ENCODE data around the gene ARL15. TPM values are rescaled to one million over a fixed set of nuclear protein-coding genes. Genes with fewer than 3 reads are reported as not detected.

The ARL15 gene
- total RNA-seq, 2 donors from 2014 or later: 30.6 to 35.7 TPM

DNA sequence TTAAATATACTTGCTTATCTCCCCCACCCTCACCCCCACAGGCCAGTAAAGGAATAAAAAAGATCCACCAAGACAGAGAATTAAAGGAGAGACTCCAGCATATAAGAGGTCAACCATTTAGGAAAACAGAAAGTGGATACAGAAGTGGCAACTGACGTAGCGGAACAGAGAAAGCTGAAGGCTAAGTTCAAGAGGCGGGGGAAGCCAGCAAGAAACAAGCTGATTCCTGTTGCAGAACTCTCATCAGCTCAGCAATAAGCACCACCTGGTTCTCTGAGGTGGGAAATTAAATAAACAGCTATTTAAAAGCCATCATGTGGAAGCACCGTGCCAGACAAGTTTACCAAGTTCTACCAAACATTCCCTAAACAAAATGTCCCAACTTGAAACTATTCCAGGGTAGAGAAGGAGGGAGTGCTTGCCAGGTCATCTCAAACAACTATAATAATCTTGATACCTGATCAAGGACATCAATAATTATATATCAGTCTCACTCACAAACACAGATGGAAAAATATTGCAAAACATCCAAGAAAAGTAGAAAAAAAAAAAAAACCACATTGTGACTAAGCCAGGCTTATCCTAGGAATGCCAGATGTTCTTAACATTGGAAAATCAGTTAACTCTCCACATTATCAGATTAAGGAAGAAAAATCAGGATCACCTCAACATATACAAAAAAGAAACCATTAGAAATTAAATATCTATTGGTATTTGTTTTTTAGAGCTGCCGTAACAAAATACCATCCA is 7.3 kb upstream of the ARL15 start:
- intact Hi-C loops (cut with DNase I): no loop called here

DNA sequence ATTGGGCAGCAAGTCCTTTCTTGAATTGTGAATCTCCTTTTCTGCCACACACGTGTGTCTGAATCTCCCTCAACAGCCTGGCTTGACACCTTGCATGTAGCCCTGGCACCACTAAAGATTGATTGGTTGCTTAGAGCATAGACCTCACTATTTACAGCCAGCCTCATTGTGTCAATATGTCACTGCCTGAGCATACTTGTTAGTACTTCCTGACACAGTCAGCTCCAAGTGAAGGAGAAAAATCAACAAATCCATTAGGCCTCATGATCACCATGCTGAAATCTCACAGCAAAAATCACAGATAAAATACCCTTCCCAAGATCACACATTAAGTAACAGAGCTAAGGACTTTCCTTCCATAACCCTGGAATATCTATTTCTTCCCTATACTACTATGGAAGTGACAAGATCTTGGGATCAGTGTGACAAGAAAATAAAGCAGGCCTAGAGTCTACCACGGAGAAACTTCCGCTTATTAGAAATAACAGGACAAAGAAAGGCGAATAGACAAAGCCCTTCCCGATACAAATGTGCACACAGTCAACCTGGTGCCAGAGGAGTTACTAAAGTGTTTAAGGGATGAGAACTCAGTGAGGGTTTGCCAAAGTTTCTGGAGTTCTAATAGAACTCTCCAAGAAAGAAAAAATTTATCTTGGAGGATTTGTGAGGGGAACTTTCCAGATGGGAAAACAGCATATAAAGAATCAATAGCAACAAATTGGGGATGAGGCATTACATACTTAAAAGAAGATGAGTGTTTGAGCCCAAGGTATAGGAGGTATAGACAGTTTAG is 5.6 kb upstream of the ARL15 start:
- DNase-seq (ENCODE audit: low spot score): no peak
- intact Hi-C loops (cut with DNase I): no loop called here

More for the DNA sequence above, 7.3 kb upstream of the ARL15 start:
- no peak for DNase-seq (ENCODE audit: low spot score)

DNA sequence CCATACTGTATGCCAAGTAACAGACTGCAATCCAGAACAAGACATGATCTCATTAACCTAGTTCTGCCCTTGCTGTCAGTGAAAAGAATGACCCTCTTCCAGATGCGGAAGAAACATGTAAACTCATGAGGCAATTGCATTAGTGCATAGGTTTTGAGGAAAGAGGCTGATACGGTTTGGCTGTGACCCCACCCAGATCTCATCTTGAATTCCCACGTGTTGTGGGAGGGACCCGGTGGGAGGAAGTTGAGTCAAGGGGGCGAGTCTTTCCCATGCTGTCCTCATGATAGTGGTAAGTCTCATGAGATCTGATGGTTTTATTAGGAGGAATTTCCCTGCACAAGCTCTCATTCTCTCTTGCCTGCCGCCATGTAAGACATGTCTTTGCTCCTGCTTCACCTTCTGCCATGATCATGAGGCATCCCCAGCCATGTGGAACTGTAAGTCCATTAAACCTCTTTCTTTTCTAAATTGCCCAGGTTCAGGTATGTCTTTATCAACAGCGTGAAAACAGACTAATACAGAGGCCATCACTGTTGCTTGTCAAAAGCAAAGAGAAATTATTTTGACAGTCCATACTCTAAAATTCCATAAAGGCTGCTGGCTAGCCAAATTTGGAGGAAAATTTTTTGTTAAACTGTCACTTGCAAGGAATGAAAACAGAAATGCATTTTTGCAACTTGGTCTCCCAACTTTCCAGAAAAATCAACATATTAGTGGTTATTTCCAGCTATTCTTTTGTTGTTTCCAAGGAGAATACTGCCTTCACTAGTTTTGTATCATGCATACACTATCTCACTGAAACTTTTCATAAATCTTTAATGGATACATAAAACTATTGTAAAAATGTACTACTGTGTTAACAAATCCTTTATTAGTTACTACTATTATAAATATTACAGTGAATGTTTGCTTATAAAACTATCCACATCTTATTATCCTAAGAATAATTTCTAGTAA is 3.2 kb upstream of the ARL15 start:
- intact Hi-C loops (cut with DNase I): no loop called here
- no peak for DNase-seq (ENCODE audit: low spot score)

DNA sequence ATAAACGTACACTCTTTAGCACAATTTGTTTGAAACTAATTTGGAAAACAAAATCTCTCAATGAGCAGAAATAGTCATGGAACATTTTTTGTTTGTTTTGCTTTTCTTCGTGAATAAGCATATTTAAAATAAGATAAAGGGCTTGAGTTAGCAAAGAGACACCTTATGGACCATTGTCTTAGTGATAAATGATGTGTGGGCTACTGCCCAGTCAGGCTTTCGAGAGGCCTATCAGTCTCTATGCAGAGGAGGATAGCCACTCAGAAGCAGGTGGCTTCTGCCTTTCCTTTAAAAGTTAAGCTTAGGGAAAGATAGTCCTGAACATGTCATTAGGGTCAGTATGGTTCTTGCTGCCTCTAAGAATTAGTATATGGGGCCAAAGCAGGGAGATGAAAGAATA is 2.1 kb upstream of the ARL15 start:
- DNase-seq (ENCODE audit: low spot score): no peak
- intact Hi-C loops (cut with DNase I): no loop called here

DNA sequence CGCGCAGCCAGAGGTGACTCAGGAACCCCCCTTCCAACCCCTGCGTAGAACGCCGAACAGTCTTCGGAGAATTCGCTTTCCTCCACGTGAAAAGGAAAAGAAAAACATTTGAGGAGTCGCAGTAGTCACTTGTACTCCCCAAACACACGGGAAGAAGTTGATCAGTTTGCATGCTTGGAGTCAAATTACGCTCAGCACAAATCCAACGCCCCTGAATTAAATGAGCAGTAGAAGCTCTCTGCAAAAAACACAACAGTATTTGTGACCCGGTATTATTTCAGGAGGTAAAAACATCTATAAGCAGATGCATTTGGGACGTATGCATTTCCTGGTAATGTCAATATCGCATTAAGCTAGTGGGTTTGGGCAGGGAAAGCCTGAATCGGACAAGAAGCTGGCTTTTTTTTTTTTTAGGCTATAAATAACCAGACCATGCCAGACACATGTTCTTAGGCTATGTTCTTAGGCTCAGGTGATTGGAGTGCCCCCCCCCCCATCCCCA is 854 bp upstream of the ARL15 start:
- DNase-seq (ENCODE audit: low spot score): no peak
- intact Hi-C loops (cut with DNase I): no loop called here

DNA sequence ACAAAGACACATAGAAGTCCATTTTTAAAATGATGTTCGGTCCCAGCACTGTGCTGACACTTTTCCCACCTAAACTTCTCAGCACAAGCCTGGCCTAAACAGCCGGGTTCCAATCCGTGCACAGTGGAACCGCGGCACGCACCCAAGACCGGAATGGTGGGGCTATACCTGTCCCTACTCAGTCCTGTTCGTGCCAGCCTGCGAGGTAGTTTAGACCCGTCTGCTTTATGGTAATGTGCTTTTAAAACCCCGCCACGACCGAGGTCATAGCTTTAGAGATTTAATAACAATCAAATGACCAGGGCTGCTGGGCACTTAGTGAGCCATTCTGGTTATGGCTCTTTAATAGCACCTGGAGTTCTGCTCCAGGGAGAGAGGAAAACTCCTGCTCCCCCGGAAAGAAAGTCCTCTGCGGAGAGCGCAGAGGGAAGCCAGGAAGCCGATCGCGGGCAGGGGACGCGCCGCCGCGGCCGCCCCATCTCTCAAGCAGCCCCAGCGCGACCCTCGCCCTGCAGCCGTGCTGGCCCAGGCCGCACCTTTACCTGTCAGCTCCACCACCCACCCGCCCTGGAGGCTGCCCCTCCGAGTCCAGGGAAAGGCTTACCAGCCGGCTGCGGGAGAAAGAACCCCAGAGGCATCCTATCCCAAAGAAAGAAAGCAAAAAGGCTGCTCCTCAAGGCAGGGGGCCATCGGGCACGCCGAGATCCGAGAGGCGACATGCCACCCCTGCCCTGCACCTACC is 511 bp downstream of the ARL15 start:
- intact Hi-C loops (cut with DNase I): no loop called here
- peak; percentile 84 for DNase-seq (ENCODE audit: low spot score)

DNA sequence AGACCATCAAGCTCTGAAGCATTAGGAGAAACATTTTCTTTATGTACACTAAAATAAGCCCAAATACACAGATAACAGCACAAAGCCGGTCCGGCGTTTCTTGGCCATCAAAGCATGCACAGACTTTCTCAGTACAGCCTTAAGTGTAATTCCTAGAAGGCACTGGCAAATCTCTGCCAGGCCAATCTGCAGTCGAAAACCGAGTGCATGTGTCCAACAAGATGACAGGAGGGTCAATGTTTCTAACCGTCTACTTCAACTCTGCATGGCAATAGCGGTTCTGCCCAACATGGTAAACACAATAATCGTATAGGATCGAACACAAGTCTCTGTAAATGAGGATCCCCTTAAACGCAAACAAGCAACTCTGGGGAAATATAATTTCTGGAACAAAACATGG is 1.1 kb downstream of the ARL15 start:
- no peak for DNase-seq (ENCODE audit: low spot score)
- intact Hi-C loops (cut with DNase I): no loop called here

DNA sequence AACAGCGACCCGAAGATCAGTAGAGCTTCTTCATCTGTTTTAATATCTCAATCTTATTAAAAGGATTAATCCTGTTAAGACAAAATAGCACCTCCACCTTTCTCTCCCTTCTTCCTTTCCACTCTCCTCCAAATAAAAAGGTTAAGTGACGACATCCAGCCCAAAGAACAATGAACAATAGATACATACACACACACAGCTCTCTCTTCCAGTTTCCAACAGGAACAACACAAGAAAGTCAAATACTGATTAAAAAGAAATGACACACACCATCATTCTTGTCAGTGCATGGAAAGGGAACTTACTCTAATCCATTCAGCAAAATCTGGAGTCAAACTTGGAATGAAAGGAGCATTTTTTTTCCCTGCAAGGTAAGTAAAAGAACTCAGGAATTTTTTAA is 2.8 kb downstream of the ARL15 start:
- DNase-seq (ENCODE audit: low spot score): no peak
- intact Hi-C loops (cut with DNase I): no loop called here

DNA sequence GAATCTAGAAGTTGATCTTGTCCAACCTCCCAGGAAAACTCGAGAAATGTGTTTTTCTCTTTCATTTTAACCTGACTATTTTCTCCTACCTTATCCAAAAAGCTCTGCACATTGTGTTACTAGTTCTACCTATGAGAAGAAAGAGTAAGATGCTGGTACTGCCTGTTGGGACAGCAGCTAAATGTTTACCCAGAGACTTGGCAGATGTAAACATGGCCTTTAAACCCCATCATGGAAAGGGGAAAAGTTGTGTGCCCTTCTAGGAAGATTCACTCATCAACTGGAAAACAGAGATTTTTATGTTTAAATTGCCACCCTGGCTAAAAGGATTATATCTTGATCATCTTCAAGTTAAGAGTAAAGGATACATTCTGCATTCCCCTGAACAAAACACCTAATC is 3.5 kb downstream of the ARL15 start:
- intact Hi-C loops (cut with DNase I): no loop called here

DNA sequence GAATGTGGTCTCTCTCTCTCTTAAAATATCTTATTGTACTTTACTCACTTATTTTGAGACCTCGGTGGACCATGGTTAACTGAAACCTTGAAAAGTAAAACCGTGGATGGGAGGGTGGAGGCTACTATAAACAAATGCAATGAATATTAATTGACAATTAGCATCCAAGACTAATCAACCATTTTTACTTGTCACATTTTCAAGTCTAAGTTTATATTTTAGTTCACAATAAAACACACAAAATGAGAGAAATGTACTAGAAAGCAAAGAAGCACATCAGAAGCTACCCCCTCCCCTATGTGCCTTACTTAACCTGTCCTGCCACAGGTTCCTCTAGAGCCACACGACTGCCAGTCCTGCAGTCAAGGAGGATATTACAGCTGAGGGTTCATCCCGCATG is 4.6 kb downstream of the ARL15 start:
- intact Hi-C loops (cut with DNase I): no loop called here
- no peak for DNase-seq (ENCODE audit: low spot score)

More for the DNA sequence above, 3.5 kb downstream of the ARL15 start:
- DNase-seq (ENCODE audit: low spot score): no peak

DNA sequence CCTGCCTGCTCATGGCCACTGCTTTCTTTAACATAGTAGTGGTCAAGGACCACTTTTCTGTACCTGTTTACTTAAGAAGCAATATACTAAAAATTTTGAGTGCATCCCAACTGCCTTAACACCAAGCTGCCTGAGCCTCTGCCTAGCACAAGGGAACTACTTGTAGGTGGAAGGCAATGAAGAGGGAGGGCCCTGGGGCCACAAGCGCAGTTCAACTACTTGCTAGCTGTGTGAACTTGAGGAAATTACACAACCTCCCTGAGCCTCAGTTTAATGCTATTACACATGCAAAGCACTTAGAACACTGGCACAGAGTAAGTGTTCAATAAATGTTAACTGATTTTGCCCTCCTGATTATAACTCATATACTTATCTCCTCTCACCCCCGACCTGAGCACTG is 6.3 kb downstream of the ARL15 start:
- intact Hi-C loops (cut with DNase I): no loop called here

DNA sequence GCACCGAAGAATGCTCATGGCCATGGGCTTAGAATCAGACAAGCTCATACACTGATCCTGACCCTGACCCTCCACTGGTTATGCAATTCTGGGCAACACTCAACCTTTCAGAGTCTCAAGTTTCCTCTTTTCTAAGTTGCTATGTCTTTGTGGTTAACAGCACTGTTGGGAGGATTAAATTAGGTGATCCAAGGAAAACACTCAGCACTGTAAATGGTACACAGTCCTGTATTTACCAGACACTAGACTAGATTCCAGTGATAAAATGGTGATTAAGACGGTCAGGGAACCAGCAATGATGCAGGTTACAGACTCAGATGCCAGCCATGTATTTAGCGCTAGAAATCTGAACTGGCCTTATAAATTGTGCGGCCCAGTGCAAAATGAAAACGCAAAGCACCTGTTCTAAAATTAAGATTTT is 8.1 kb downstream of the ARL15 start:
- intact Hi-C loops (cut with DNase I): no loop called here

More for the DNA sequence above, 6.3 kb downstream of the ARL15 start:
- no peak for DNase-seq (ENCODE audit: low spot score)

DNA sequence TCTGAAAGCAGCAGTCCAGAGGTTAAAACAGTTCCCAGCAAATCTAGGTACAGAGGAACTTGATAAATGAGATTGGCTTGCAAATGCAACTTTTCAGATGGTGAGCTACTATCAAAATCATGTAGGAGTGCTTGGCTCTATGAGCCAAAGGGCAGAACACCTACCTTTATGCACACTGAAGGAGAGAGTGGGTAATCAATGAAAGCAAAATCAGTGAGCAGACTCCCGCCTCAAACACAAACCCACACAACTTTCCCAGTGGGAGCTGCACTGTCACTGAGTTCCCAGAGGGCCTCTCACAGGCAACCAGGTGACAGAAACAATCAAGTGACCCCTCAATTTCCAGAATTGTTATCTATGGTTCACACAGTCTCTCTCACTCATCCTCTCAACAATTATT is 8.5 kb downstream of the ARL15 start:
- intact Hi-C loops (cut with DNase I): no loop called here
- no peak for DNase-seq (ENCODE audit: low spot score)

More for the DNA sequence above, 8.1 kb downstream of the ARL15 start:
- no peak for DNase-seq (ENCODE audit: low spot score)

DNA sequence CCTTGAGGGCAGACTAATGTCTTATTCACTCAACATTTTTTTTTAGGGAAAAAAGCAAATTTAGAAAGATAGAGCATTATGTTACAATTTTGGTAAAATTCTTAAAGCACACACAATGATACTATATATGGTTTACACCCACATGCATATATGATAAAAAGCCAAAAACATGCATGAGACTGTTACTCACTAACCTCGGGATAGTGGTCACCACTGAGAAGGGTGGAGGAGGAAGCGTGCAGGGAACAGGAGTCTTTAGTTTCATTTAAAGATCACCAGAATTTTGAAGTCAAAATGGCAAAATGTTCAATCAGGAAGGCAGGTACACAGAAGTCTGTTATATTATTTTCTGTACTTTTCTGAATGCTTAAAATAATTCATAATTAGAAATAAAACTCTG is 9.2 kb downstream of the ARL15 start:
- intact Hi-C loops (cut with DNase I): no loop called here
- no peak for DNase-seq (ENCODE audit: low spot score)

DNA sequence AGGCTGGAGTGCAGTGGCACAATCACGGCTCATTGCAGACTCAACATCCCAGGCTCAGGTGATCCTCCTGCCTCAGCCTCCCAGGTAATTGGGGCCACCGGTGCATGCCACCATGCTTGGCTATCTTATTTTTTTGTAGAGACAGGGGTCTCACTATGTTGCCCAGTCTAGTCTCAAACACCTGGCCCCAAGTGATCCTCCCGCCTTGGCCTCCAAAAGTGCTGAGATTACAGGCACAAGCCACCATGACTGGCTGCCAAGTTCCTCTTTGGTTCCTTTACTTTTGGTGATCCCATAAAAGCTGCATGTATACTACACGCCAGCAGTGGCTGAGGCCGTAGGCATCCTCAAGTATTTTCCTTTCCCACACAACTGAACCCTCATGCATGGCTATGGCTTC is 11.4 kb downstream of the ARL15 start:
- DNase-seq (ENCODE audit: low spot score): no peak
- intact Hi-C loops (cut with DNase I): no loop called here

DNA sequence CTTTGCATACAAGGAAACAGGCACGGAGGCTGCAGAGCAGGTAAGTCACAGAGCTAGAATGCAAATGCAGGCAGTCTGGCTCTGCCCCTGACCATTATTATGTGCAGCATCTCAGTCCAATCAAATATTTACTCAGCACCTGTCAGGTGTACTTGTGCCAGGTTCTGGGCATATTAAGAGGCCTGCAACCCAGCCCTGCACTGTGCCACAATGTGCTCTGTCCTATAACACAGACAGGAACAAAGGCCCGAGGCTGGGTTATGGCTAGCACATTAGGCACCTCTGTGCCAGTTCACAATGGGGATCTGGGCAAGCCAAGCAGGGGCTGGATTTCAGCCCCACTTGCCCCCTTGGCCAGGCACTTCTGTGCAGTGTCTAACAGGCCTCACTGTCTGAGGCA is 14.0 kb downstream of the ARL15 start:
- DNase-seq (ENCODE audit: low spot score): no peak
- intact Hi-C loops (cut with DNase I): no loop called here

DNA sequence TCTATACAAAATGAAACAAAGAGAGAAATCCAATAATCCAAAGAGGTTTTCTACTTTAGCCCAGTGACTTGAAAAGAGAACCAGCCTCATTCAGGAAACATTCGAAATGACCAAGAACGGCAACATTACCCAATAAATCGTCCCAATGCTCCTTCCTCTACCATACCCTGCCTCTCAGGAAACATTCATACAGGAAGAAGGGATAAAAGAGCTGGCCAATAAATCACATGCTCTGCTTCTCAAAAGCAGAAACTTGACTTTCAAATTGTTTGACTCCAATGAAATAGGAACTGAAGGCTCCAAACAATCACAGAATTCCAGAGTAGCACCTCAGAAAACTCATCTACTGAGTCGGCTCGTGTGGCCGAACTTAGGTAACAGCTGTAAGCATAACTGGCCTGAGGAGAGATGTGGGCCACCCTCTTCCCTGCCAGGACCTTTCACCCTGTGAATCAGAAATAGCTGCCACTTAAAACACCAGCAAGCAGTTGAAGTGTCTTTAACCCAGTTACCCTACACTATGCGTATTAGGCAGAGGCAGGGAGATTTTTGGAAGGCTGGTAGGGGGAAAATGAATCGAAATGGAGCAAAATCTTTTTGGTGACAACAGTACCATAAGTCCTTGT is 14.6 kb downstream of the ARL15 start:
- intact Hi-C loops (cut with DNase I): no loop called here
- no peak for DNase-seq (ENCODE audit: low spot score)

DNA sequence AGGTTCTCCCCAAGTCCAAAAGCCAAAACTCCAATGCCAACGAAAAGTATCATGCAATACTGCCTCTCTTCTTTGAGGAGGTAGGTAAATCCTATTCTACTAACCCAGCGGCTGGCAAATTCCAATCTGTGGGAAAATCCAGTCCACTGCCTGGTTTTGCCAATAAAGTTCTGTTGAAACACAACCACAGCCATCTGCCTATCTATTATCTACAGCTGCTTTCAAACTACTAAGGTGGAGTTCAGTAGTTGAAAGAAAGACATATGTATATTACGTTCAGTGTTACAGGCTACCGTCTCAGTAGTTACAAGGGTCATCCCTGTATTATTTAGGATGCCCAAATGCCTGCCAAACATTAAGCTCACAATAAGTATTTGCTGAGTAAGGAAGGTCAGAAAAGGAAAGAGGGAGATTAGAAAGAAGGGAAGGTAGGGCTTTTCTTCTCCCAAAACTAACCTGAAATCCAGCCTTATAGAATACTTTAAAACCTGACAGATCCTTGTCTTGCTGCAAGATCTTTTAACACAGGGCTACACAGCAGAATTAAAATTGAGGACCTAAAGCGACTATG is 16.2 kb downstream of the ARL15 start:
- intact Hi-C loops (cut with DNase I): loop anchor here in 1 of 2 donors (5.0 kb wide), 1 partner anchor 372 kb away; no protein-coding TSS in a partner anchor
- DNase-seq (ENCODE audit: low spot score): no peak

Measured in posterior vena cava (tissue), 2 donors.